Fibroblast of skin of right biceps (primary cell): ENCODE measurements around the gene CLCN4.

Experiments
- DNase-seq: peaks from one replicate; pipeline ENCODE4 v3.0.0-alpha.2; 2013

The CLCN4 gene

GRCh38 chrX:10130354-10130753, 26.4 kb upstream of the CLCN4 start:
- DNase-seq: no peak

- DNase-seq: no peak
These were observed 22.6 kb upstream of the CLCN4 start for GRCh38 chrX:10133980-10134676.

DNA sequence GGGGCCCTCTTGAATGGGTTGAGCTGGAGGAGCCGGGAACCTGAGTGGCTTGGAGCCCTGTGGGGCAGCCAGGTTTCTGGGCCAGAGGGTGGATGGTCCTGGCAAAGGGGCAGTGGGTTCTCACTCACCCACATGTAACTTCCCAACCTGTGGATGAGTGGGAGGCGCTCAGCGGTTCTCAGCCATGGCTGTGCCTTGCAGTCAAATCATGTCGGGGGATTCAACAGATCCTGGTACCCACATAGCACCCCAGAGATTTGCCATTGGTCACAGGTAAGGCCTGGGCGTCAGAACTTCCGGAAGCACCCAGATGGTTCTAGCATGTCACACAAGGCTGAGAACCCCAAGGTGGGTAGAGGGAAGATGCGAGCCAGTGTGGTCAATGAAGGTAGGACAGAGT, 21.9 kb upstream of the CLCN4 start:
- DNase-seq: no peak

DNA sequence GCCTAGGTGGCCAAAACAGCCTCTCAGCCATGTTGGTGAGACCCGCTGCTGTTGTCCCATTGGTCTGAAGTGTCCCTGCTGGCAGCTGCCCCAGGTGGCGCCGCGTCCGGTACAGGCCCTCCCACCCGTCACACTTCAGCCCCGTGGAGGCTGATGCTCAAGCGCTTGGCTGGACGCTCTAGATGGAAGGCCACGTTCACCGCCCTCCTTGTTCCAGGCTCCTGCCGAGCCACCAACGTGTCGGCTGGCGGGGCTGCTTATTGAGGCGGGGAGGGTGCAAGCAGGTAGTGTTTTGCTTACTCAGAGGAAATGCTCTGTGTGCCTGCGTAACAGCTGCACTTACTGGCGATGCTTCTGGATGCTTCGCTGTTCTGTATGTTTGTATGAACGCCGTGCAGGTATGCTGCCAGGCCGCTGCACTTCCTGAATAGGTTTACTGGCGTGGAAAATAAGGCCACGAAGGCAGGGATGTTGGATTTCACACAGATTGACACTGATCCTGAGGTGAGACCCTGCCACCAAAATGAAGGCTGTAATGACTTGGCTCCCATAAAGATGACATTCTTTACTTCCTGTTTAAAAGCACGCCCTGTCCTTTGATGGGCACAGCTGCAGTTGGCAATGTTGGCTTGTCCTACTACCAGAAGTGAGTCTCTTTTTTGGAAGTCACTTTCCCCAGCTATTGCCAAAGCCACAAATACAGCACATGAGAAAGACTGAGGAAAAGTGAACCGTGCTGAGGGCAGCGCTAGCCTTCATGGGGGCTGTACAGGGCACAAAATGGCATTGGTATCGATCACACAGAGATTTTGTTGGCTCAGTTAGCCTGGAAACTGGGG, 21.0 kb upstream of the CLCN4 start:
- no peak for DNase-seq

- no peak for DNase-seq
These were observed 18.0 kb upstream of the CLCN4 start for GRCh38 chrX:10138726-10139125.

GRCh38 chrX:10140264-10140663, 16.5 kb upstream of the CLCN4 start:
- DNase-seq: no peak

DNA sequence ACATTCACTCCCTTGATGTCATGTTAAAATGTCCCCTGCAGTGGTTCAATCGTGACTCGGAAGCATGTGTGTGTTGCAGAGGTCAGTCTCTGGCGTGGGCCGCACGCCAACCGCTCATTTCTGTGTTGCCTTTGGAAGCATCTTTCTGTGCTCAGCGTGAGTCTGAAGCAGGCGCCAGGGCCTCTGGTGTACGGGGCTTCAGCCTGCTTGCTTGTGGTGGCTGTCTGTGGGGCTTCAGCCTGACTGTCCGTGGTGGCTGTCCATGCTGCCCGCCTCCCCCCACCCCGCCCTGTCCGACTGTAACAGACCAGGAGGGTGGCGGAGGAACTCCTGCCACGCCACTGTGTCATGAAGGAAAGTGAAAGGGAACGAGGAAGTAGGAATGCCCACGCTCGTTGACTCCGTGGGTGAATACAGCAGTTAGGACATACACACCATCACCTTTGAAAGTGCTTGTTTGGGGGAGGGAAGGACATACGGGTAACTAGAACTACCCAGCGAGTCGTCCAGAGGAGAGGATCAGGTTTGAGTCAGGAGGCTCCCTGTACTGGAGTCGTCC, 14.7 kb upstream of the CLCN4 start:
- DNase-seq: no peak

DNA sequence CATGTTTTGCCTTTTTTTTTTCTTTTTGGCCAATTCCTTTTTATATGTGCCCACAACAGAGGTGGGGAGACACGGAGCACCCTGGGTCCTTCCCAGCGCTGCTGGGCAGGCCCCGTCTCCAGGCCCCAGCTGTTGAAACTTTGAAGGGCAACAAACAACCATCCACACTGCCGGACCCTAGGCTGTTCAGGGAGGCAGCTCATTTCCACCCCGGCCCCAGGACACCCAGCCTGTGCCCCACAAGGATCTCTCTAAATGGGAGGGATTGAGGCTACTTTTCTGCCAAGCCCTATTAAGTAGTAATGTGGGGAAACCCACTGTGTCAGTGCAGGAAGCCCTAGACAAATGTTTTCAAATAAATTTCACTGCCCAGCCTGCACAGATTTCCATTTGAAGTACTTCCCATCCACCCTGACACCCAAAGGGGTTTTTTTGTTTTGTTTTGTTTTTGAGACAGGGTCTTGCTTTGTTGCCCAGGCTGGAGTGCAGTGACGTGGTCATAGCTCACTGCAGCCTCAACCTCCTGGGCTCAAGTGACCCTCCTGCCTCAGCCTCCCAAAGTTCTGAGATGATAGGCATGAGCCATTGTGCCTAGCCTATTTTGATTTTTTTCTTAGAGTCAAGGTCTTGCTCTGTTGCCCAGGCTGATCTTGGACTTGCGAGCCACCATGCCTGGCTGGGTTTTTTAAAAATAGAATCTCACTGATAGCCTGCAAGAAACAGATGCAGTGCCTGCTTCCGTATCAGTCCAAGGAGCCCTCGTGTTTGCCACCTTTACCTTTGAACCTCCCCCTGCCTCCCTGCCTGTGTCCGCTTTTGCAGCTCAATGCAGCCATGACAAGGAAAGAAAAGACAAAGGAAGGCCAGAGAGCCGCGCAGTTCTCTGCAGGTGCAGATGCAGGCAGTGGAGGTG, 13.4 kb upstream of the CLCN4 start:
- no peak for DNase-seq

DNA sequence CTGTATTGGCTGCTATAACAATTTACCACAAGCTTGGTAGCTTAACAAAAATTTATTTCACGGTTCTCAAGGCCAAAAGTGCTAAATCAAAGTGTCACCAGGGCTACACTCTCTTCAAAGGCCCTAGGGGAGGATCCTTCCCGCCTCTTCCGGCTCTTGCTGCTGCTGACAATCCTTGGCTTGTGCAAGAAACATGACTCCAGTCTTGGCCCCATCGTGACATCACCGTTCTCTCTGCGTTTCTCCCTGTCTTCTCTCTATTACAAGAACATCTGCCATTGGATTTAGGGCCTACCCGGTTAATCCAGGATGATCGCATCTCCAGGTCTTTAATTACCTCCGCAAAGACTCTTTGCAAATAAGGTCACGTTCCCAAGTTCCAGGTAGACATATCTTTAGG, 10.4 kb upstream of the CLCN4 start:
- DNase-seq: peak; percentile 30

DNA sequence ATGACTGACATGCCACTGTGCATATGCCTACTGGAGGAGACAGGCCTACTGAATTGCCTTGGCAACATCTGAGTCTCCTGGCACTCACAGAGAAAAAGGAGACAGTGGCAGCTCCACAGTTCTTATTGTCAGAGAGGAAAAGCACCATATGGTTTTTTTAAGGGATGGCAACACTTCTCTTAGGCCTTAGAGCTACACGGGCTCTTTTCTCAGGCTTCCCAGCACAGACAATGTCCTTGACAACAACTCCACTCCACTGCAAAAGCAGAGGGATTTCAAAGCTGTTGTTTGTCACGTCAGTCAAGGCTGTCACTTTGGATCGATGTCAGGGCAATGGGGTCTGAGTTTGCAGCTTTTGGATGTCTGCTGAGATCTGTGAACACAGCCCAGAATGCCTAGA, 4.7 kb upstream of the CLCN4 start:
- no peak for DNase-seq

DNA sequence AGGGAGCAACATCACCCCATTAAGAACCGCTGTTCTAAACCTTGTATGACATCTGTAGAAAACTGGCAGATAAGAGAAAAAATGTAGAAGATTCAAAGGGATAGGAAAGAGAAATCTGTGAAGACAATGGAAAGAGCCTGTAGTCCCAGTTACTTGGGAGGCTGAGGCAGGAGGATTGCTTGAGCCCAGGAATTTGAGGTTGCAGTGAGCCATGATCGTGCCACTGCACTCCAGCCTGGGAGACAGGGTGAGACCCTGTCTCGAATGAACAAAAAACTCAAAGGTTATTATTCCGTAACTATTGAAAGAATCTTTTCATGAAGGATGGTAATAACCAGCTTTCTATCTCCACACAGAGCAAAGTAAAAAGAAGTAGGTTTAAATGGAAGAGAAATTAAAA, 1.6 kb upstream of the CLCN4 start:
- DNase-seq: no peak

DNA sequence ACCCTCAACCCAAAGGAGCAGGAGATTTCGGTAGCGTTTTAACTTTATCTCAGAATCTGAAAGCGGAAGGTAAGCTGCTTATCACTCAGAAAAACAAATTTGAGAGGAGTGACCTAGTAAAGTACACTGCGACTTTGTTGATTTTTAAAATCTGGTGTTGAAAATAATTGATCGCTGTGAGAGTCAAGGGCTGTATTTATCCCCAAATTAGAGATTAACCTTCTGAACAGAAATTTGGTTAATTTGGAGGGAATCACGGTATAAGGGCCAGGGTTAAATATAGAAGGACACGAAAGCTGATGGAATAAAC, 212 bp downstream of the CLCN4 start:
- DNase-seq: no peak

DNA sequence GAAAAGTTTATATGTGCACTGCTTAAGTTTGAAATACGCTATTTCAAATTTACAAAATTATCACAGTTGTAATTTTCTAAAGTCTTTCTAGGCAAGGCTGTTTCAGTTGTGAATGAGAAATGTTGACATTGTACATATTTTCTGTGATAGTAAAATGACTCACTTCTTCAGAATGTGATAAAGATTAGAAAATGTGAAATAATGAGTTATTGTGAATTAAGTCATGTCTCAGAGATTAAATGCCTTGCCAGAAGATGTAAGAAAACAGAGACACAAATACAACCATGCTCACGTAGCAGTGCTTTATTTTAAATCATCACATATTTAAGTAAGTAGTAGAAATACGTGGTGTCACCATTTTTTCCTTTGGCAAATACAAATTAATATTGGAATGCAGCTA, 768 bp downstream of the CLCN4 start:
- peak; percentile 58 for DNase-seq

DNA sequence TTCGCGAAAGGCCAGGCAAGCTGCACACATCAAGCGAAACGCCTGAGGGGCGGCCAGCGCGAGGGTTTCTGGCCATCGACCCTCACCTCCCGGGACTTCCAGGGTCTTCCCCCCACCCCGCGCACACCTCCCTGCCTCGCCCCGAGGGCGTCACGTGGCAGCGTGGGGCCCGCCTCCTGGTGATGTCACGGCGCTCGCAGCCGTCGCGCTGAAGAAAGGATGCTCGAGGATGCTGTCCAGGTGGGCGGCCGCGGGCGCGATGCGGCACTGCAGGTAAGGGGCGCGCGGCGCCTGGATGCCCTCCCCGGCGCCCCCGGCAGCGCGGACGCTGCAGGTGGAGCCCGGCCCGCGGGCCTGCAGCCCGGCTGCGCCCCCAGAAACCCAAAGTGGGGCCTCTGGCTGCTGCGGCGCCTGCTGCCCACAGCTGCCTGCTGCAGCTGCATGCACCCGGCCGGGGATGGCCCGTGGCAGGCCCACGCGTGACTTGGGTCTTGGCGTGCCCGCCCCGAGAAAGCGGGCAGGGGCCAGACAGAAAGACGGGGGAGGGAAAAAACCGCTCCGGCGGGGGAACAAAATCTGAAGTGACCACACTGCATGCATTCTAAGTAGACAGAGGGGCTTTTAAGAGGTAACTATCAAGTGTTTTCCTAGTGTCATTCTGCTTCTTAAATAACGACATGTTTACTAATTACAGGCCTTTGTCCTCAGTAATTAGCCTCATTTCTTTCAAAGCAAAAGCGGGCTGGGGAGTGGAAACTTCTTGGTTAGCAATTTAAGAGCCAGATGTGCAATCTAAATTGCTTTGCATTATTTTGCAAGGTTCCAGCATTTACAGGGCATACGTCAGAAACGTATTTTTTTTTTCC, 1.7 kb downstream of the CLCN4 start:
- no peak for DNase-seq

DNA sequence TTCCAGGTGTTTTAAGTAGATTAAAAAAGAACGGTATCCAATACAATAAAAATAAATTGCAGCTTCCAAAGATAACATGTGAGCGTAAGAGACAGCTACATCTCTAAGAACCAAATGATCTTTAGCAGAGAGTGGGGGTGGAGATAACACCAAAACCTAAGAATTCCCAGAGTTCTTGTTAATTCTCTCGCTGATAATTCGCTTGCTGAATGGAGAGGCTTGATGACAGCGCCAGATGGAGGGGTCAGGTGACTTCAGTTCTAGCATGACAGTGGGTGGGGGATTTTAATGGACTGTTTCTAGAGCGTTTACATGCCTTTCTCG, 2.3 kb downstream of the CLCN4 start:
- DNase-seq: no peak

DNA sequence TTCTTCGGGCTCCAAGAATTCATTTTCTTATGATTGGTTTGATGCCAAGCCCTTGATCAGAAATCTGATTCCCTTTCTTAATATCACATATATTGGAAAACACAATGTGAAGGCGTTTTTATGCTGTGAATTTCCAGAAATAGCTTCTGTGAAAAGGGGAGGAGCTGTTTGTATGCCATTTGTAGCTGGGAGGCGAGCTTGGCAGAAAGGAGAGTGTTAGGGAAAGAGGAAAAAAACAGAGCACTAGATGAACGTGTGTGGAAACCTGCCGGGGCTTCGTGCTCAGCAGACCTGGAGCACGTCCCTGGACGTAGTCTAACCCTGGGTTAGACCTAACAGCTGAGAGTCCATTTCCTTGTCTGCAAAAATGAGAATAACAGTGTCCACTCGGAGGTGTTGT, 3.4 kb downstream of the CLCN4 start:
- DNase-seq: no peak

DNA sequence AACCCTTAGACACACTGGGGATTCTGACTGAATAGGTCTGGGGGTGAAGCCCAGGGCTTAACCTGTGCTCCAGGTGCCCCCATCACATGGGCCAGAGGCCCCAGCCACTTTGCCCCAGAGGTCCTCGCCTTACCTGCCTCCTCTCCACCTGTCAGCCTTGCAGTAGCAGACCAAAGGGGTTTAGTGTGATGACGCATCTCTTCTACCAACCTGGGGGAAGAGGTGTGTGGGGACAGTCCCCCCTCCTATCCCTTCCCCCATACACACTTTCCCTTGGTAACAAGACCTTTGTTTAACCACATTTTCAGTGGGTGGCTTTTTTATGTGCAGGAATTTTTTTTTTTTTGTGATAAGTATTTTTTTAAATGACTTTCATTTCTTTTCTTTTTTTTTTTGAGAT, 6.3 kb downstream of the CLCN4 start:
- DNase-seq: no peak

GRCh38 chrX:10164879-10165278, 8.1 kb downstream of the CLCN4 start:
- DNase-seq: no peak

GRCh38 chrX:10165580-10166247, 8.9 kb downstream of the CLCN4 start:
- no peak for DNase-seq

- no peak for DNase-seq
These were observed 9.5 kb downstream of the CLCN4 start for GRCh38 chrX:10166248-10166716.

- DNase-seq: no peak
These were observed 10.0 kb downstream of the CLCN4 start for GRCh38 chrX:10166731-10167151.

DNA sequence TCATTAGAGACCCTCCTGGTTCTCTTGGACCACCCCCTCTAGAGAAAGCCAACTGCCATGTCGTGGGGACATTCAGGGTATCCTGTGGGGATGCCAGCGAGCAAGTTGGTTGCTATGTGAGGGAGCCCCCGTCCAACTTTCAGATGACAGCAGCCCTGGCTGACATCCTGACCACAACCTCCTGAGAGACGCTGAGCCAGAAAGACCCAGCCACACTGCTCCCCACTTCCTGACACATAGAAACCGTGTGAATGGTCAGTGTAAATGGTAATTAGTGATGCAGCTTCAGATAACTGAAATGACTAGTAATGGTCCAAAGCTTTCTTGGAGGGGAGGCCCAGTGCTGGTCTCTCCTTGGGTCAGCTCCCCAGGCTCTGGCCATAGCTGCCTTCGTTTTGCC, 10.8 kb downstream of the CLCN4 start:
- DNase-seq: no peak
